ENCODE measurements around the gene MPO.

DNA sequence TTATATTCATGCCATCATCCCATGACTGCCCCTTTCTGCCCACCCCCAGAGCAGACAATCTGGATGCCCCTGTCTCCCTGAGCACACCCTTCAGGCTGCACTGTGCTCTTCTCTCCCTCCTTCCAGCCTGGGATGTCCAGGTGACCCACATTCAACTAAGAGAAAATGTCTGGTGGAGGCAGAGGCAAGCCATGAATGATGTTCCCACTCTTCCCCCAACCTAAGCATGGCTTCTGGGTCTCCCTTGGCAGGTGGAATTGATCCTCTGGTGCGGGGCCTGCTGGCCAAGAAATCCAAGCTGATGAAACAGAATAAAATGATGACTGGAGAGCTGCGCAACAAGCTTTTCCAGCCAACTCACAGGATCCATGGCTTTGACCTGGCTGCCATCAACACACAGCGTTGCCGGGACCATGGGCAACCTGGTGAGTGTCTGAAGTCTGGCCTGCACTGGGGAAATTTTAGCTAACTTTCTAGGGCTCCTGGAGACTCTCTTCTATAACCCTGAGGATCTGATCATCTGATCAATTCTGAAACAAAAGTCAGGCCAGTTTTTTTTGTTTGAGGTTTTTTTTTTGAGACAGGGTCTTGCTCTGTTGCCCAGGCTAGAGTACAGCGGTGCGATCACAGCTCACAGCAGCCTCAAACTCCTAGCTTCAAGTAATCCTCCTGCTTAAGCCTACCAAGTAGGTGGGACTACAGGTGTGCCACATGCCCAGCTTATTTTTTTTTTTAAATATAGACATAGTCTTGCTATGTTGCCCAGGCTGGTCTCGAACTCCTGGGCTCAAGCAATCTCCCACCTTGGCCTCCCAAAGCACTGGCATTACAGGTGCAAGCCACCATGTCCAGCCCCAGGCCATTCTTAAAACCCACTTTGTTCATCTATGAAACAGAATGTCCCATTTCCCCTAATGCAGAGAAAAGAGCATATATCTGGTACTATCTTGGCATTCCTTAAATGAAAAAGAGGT, 14.5 kb downstream of the MPO start:
- TF ChIP-seq, protein P1, sequence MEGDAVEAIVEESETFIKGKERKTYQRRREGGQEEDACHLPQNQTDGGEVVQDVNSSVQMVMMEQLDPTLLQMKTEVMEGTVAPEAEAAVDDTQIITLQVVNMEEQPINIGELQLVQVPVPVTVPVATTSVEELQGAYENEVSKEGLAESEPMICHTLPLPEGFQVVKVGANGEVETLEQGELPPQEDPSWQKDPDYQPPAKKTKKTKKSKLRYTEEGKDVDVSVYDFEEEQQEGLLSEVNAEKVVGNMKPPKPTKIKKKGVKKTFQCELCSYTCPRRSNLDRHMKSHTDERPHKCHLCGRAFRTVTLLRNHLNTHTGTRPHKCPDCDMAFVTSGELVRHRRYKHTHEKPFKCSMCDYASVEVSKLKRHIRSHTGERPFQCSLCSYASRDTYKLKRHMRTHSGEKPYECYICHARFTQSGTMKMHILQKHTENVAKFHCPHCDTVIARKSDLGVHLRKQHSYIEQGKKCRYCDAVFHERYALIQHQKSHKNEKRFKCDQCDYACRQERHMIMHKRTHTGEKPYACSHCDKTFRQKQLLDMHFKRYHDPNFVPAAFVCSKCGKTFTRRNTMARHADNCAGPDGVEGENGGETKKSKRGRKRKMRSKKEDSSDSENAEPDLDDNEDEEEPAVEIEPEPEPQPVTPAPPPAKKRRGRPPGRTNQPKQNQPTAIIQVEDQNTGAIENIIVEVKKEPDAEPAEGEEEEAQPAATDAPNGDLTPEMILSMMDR (IDR thresholded peaks at IDR 0.05), result no peak
- no peak for TF ChIP-seq POLR2A (IDR thresholded peaks at IDR 0.05)

Data from thyroid gland (tissue), 4 donors.